Transverse colon (tissue), 4 donors: ENCODE measurements around the gene TADA2A. TPM values are rescaled to one million over a fixed set of nuclear protein-coding genes. Genes with fewer than 3 reads are reported as not detected.

ENCODE experiments used
- DNase-seq: peaks from one replicate; pipeline ENCODE4 v3.0.0-alpha.2; 2019
- H3K27ac ChIP-seq, 4 donors: fragments of 200-600 bp; sonication (generic); 2 replicates each; pipeline ENCODE4 v1.5.1; 2016 to 2018; ENCODE audit warnings: inconsistent platforms in 4 of 4
- H3K27me3 ChIP-seq: fragments of 200-600 bp; sonication (generic); 2 replicates; pipeline ENCODE4 v1.5.1; 2017; ENCODE audit warnings: inconsistent platforms
- H3K36me3 ChIP-seq, 4 donors: fragments of 200-600 bp; sonication (generic); 2 replicates each; pipeline ENCODE4 v1.5.1; 2017 to 2019; ENCODE audit warnings: inconsistent platforms in 4 of 4
- H3K4me1 ChIP-seq, 4 donors: fragments of 200-600 bp; sonication (generic); 2 replicates each; pipeline ENCODE4 v1.5.1; 2017 to 2020; ENCODE audit warnings: inconsistent platforms in 4 of 4
- H3K4me3 ChIP-seq, 4 donors: fragments of 200-600 bp; sonication (generic); 1 replicate in 1 of 4; 2 replicates in 3 of 4; pipeline versions ENCODE4 v1.5.1 to v1.6.1; 2017 to 2019; ENCODE audit warnings: inconsistent platforms in 4 of 4
- H3K9me3 ChIP-seq, 2 donors: fragments of 200-600 bp; sonication (generic); 2 replicates each; pipeline ENCODE4 v1.5.1; 2017 to 2019; ENCODE audit warnings: inconsistent platforms in 2 of 2
- CTCF ChIP-seq, 5 experiments: fragments of 200-600 bp in 3 of 5; fragments of 450-650 bp in 2 of 5; sonication (generic) in 3 of 5; IDR thresholded peaks; 1 replicate in 2 of 5; 2 replicates in 3 of 5; pipeline ENCODE4 v1.5.1; 2016 to 2017; ENCODE audit warnings: antibody characterized with exemption in 5 of 5, inconsistent platforms in 3 of 5, mild to moderate bottlenecking in 2 of 5, moderate library complexity in 1 of 5
- EP300 ChIP-seq: sonication (generic); formaldehyde crosslinking; IDR thresholded peaks from one replicate; pipeline ENCODE4 v1.6.1; 2017; ENCODE audit warnings: antibody characterized with exemption, low read depth
- POLR2A ChIP-seq: fragments of 450-650 bp; IDR thresholded peaks from one replicate; pipeline ENCODE4 v1.6.1; 2016; ENCODE audit warnings: antibody characterized with exemption, mild to moderate bottlenecking, moderate library complexity
- POLR2AphosphoS5 ChIP-seq, 3 donors: sonication (generic); formaldehyde crosslinking; IDR thresholded peaks; one replicate each; pipeline ENCODE4 v1.6.1; 2016; ENCODE audit warnings: antibody characterized with exemption in 3 of 3
- WGBS, 2 donors: methylation state at CpG; one replicate each; pipeline ENCODE4 v1.1.5; 2018; ENCODE audit warnings: low coverage in 1 of 2; 5-methylcytosine and 5-hydroxymethylcytosine counted together
- in situ Hi-C, 4 donors: fragments of 200-750 bp; cut with MboI; loops; one replicate each; pipeline versions ENCODE4 v1.15.0 to v1.15.1; 2017; ENCODE audit warnings: low sequenced_read_pairs in 3 of 4, low pct_ligation_motif_present in 1 of 4, low pct_unique_long_range_greater_than_20kb in 1 of 4
- intact Hi-C: fragments of 100-400 bp; cut with DNase I; formaldehyde crosslinking; loops from one replicate; pipeline ENCODE4 v1.15.1; 2023; ENCODE audit warnings: low total_unique reads
- total RNA-seq, 4 donors: library from RNA; depleted of rRNA; stranded (reverse); fragments of >200 nt; gene quantifications; one replicate each; pipeline ENCODE4 v1.1.0, GENCODE V29; 2016

Gene TADA2A
- total RNA-seq, 4 donors from 2014 or later = 8.3 to 26.6 (median 12.4) TPM

- Histone ChIP-seq H3K27ac (no peak overlapping the region), H3K4me3 (no peak overlapping the region), H3K9me3 (no peaks in the 10 kb centered on the region), H3K36me3 (peaks cover 0 to 54% (median 20%) of the 10 kb centered on the region in 4 donors), H3K4me1 (no peaks in the 10 kb centered on the region), H3K27me3 (no peaks in the 10 kb centered on the region)
- 66 to 78% methylated on average over 3 to 4 of the region's 4 CpGs for WGBS, 2 donors
- DNase-seq = no peak
- intact Hi-C loops = no loop called here
- in situ Hi-C loops = no loop called here
- TF ChIP-seq EP300 = no peak
- TF ChIP-seq POLR2AphosphoS5 (IDR thresholded peaks at IDR 0.05) = no peak
- no peak for TF ChIP-seq CTCF (IDR thresholded peaks at IDR 0.05)
- TF ChIP-seq POLR2A = no peak
Measured at GRCh38 chr17:37422971-37423625, 16.4 kb downstream of the TADA2A start.

DNA sequence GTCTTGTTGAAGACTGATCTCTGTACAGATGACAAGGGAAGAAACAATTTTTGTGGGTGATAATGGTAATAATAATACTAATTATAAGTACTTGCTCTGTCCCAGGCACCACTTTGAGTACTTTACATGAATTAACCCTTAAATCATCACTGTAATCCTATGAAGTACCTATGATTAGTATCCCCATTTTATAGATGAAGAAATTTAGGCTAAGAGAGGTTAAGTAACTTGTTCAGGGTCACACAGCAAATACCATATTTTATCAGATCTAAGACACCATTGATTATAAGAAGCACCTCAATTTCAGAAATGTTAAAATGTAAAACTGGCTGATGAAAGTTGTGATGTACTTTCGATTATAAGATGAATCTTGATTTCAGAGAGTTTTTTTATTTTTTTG, 18.6 kb downstream of the TADA2A start:
- intact Hi-C loops = no loop called here
- 89 to 92% methylated on average over 1 of the region's 1 CpG for WGBS, 2 donors
- H3K27me3 ChIP-seq = no peaks in the 10 kb centered on the region
- H3K4me3 ChIP-seq = no peak overlapping the region
- H3K9me3 ChIP-seq = no peaks in the 10 kb centered on the region
- no peaks in the 10 kb centered on the region for H3K4me1 ChIP-seq
- H3K27ac ChIP-seq = no peak overlapping the region
- TF ChIP-seq EP300 (no peak), CTCF (IDR thresholded peaks at IDR 0.05) (no peak), POLR2AphosphoS5 (IDR thresholded peaks at IDR 0.05) (no peak), POLR2A (no peak)
- peaks cover 0 to 48% (median 16%) of the 10 kb centered on the region in 4 donors for H3K36me3 ChIP-seq
- in situ Hi-C loops = no loop called here
- DNase-seq = no peak

- intact Hi-C loops = no loop called here
- H3K36me3 ChIP-seq = peaks cover 0 to 42% (median 13%) of the 10 kb centered on the region in 4 donors
- WGBS, 2 donors = 88 to 98% methylated on average over 2 to 3 of the region's 3 CpGs
Measured at GRCh38 chr17:37429039-37429438, 22.4 kb downstream of the TADA2A start.

DNA sequence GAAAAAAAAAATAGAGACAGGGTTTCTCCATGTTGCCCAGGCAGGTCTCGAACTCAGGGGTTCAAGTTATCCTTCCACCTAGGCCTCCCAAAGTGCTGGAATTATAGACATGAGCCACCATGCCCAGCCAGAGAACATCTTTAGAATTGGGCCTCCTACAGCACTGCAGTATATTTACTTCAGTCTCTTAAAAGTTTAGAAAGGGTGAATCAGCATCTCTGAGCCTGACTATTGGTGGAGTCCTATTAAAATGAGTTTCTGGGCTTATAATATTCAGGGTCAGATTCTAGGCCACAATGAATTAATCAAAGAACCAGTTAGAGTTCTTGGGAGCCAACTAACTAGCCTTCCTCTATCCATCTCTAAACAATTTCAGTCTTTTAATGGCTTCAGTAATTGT, 22.8 kb downstream of the TADA2A start:
- Histone ChIP-seq H3K9me3 (no peaks in the 10 kb centered on the region), H3K27ac (no peak overlapping the region), H3K27me3 (no peaks in the 10 kb centered on the region), H3K4me3 (no peak overlapping the region), H3K36me3 (peaks cover 0 to 38% (median 11%) of the 10 kb centered on the region in 4 donors), H3K4me1 (no peaks in the 10 kb centered on the region)
- DNase-seq = no peak
- in situ Hi-C loops (no loop called here), intact Hi-C loops (no loop called here)
- WGBS, 2 donors = 100% methylated on average over 1 of the region's 1 CpG
- TF ChIP-seq EP300 = no peak
- no peak for TF ChIP-seq POLR2A
- no peak for TF ChIP-seq POLR2AphosphoS5 (IDR thresholded peaks at IDR 0.05)
- no peak for TF ChIP-seq CTCF (IDR thresholded peaks at IDR 0.05)

More at GRCh38 chr17:37429039-37429438, 22.4 kb downstream of the TADA2A start:
- TF ChIP-seq EP300 (no peak), POLR2AphosphoS5 (IDR thresholded peaks at IDR 0.05) (no peak), CTCF (IDR thresholded peaks at IDR 0.05) (no peak), POLR2A (no peak)
- H3K4me3 ChIP-seq = no peak overlapping the region
- in situ Hi-C loops = no loop called here
- no peaks in the 10 kb centered on the region for H3K27me3 ChIP-seq
- no peaks in the 10 kb centered on the region for H3K9me3 ChIP-seq
- no peaks in the 10 kb centered on the region for H3K4me1 ChIP-seq
- no peak overlapping the region for H3K27ac ChIP-seq
- no peak for DNase-seq
